Hepatocyte (in vitro differentiated cells): ENCODE measurements around the gene CNOT6L. TPM values are rescaled to one million over a fixed set of nuclear protein-coding genes. Genes with fewer than 3 reads are reported as not detected.

Experiments
- DNase-seq: peaks from one replicate; pipeline ENCODE4 v3.0.0-alpha.2; 2016; ENCODE audit warnings: low spot score
- H2AFZ ChIP-seq: fragments of 200-600 bp; sonication (generic); 2 replicates; pipeline ENCODE4 v1.6.0; 2016; ENCODE audit warnings: antibody characterized with exemption, mild to moderate bottlenecking
- H3K27ac ChIP-seq: fragments of 200-600 bp; sonication (generic); 2 replicates; pipeline ENCODE4 v1.5.1; 2016; ENCODE audit warnings: mild to moderate bottlenecking
- H3K27me3 ChIP-seq: fragments of 200-600 bp; sonication (generic); 2 replicates; pipeline ENCODE4 v1.6.1; 2016
- H3K36me3 ChIP-seq: fragments of 200-600 bp; sonication (generic); replicated peaks from 2 replicates; pipeline ENCODE4 v1.5.1; 2016; ENCODE audit warnings: low read depth; ENCODE audit not compliant: insufficient read depth
- H3K4me1 ChIP-seq: fragments of 200-600 bp; sonication (generic); 2 replicates; pipeline ENCODE4 v1.5.1; 2016; ENCODE audit warnings: mild to moderate bottlenecking, moderate library complexity; ENCODE audit not compliant: insufficient read depth
- H3K4me2 ChIP-seq: fragments of 200-600 bp; sonication (generic); 2 replicates; pipeline ENCODE4 v1.6.0; 2016
- H3K4me3 ChIP-seq: fragments of 200-600 bp; sonication (generic); 2 replicates; pipeline ENCODE4 v1.5.1; 2016; ENCODE audit warnings: mild to moderate bottlenecking
- H3K79me2 ChIP-seq: fragments of 200-600 bp; sonication (generic); 2 replicates; pipeline ENCODE4 v1.6.0; 2017; ENCODE audit warnings: mild to moderate bottlenecking
- H3K9me2 ChIP-seq: fragments of 200-600 bp; sonication (generic); replicated peaks from 2 replicates; pipeline ENCODE4 v1.6.0; 2017; ENCODE audit warnings: mild to moderate bottlenecking; ENCODE audit not compliant: insufficient read depth
- H3K9me3 ChIP-seq: fragments of 200-600 bp; sonication (generic); 2 replicates; pipeline ENCODE4 v1.5.1; 2016; ENCODE audit warnings: low read depth, mild to moderate bottlenecking
- H4K20me1 ChIP-seq: fragments of 200-600 bp; sonication (generic); 2 replicates; pipeline ENCODE4 v1.6.0; 2016; ENCODE audit warnings: mild to moderate bottlenecking; ENCODE audit not compliant: insufficient read depth, poor library complexity, severe bottlenecking
- EZH2 ChIP-seq: fragments of 200-600 bp; sonication (generic); IDR thresholded peaks from 2 replicates; pipeline ENCODE4 v1.6.1; 2016; ENCODE audit warnings: antibody characterized with exemption, mild to moderate bottlenecking, borderline replicate concordance
- EZH2phosphoT487 ChIP-seq: fragments of 200-600 bp; sonication (generic); IDR thresholded peaks from one replicate; pipeline ENCODE4 v1.6.1; 2018; ENCODE audit warnings: antibody characterized with exemption, mild to moderate bottlenecking, low read depth, moderate library complexity; ENCODE audit not compliant: unreplicated experiment, severe bottlenecking
- WGBS: methylation state at CpG from one replicate; pipeline ENCODE4 v1.1.6; 2016; ENCODE audit warnings: low lambda C conversion rate; ENCODE audit errors: missing lambda C conversion rate; 5-methylcytosine and 5-hydroxymethylcytosine counted together
- polyA plus RNA-seq: library from polyadenylated mRNA; unstranded; fragments of >200 nt; fragmentation: Nextera tagmentation; extraction: Ambion mirVana; gene quantifications from 2 replicates; pipeline ENCODE4 v1.2.1, GENCODE V29; 2016
- total RNA-seq: library from RNA; depleted of rRNA; stranded (reverse); fragments of >200 nt; gene quantifications from 2 replicates; pipeline ENCODE4 v1.2.3, GENCODE V29; 2014
- TF ChIP-seq, protein P1 (sequence below): fragments of 200-600 bp; sonication (generic); IDR thresholded peaks from 2 replicates; pipeline ENCODE4 v1.5.1; 2016; ENCODE audit warnings: antibody characterized with exemption, mild to moderate bottlenecking; ENCODE audit not compliant: poor library complexity

CNOT6L gene
- total and polyA plus RNA-seq, 2 experiments from 2014 or later = 7.7 to 20.4 TPM

DNA sequence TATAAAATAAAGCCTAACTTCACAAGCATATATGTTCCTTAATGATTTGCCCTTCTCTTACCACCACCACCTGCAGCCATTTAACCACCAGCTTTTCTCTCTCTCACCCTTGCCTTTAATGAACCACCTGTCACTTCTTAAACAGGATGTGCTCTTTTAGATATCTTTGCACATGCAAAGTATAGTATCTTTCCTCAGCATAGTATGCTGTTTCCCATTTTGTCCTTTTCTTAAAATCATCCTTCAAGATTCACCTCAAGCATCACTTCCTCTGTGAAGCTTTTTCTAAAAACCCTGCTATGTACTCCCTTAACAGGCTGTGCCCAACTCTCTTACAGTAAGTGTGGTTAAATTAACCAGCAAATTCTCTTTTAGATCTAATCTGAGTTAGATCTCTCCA lies 8.2 kb upstream of the CNOT6L start:
- TF ChIP-seq, protein P1, sequence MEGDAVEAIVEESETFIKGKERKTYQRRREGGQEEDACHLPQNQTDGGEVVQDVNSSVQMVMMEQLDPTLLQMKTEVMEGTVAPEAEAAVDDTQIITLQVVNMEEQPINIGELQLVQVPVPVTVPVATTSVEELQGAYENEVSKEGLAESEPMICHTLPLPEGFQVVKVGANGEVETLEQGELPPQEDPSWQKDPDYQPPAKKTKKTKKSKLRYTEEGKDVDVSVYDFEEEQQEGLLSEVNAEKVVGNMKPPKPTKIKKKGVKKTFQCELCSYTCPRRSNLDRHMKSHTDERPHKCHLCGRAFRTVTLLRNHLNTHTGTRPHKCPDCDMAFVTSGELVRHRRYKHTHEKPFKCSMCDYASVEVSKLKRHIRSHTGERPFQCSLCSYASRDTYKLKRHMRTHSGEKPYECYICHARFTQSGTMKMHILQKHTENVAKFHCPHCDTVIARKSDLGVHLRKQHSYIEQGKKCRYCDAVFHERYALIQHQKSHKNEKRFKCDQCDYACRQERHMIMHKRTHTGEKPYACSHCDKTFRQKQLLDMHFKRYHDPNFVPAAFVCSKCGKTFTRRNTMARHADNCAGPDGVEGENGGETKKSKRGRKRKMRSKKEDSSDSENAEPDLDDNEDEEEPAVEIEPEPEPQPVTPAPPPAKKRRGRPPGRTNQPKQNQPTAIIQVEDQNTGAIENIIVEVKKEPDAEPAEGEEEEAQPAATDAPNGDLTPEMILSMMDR = no peak
- no peak for TF ChIP-seq EZH2phosphoT487
- no peak for TF ChIP-seq EZH2
- H3K4me3 ChIP-seq = no peak overlapping the region
- no peak for DNase-seq
- no peak overlapping the region for H3K4me2 ChIP-seq
- H4K20me1 ChIP-seq = no peaks in the 10 kb centered on the region
- H3K9me3 ChIP-seq = no peaks in the 10 kb centered on the region
- H3K4me1 ChIP-seq = no peaks in the 10 kb centered on the region
- no peaks in the 10 kb centered on the region for H3K9me2 ChIP-seq
- H2AFZ ChIP-seq = no peak overlapping the region
- no peak overlapping the region for H3K27ac ChIP-seq
- H3K79me2 ChIP-seq = no peaks in the 10 kb centered on the region
- H3K27me3 ChIP-seq = peaks cover 3% of the 10 kb centered on the region
- H3K36me3 ChIP-seq = no peaks in the 10 kb centered on the region

DNA sequence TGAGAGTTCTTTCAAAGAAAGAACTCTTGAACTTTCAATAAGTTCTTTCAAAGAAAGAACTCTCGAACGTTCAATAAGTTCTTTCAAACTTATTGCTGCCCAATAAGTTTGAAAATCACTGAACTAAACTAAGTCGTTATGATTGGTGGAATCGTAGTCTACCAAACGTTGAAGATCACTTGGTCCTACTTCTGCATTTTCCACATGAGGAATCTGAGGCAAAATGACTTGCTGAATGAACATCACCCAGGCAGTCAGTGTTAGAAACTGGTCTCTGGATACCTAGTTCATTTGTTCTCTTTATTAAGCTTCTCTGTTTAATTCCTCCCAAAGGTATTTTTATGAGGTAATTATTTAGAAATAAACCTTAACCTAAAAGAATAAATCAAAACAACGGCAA lies 7.1 kb upstream of the CNOT6L start:
- no peaks in the 10 kb centered on the region for H3K9me3 ChIP-seq
- H3K27me3 ChIP-seq = peaks cover 3% of the 10 kb centered on the region
- H2AFZ ChIP-seq = no peak overlapping the region
- peaks cover 2% of the 10 kb centered on the region for H3K4me1 ChIP-seq
- no peak overlapping the region for H3K27ac ChIP-seq
- H3K79me2 ChIP-seq = no peaks in the 10 kb centered on the region
- TF ChIP-seq EZH2phosphoT487 = no peak
- TF ChIP-seq EZH2 = no peak
- TF ChIP-seq, protein P1 = no peak
- no peak for DNase-seq
- H3K4me3 ChIP-seq = no peak overlapping the region
- no peak overlapping the region for H3K4me2 ChIP-seq
- H4K20me1 ChIP-seq = no peaks in the 10 kb centered on the region
- WGBS = 83% methylated on average over 6 of the region's 6 CpGs
- no peaks in the 10 kb centered on the region for H3K36me3 ChIP-seq
- no peaks in the 10 kb centered on the region for H3K9me2 ChIP-seq

DNA sequence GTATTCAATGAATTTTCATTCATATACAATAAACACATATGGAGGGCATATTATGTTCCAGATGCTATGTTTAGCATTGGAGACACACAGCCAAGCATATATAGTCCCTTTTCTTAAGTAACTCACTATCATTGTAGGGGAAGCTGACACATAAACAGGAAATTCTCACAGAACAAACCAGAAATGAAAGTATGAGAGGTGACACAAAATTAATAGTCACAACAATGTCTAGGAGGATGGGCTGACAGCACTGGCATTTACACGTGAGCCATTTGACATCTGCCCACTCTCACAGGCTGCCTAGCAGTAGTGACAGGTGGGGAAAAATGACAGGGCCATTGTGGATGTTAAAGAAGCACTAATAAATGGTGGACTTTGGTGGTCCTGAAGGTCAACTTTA lies 2.6 kb upstream of the CNOT6L start:
- H3K9me3 ChIP-seq = no peaks in the 10 kb centered on the region
- H2AFZ ChIP-seq = no peak overlapping the region
- no peak overlapping the region for H3K4me3 ChIP-seq
- TF ChIP-seq EZH2 (no peak), EZH2phosphoT487 (no peak)
- TF ChIP-seq, protein P1 = no peak
- no peak overlapping the region for H3K4me2 ChIP-seq
- no peak for DNase-seq
- peaks cover 9% of the 10 kb centered on the region for H3K4me1 ChIP-seq
- 86% methylated on average over 1 of the region's 1 CpG for WGBS
- no peak overlapping the region for H3K27ac ChIP-seq
- H3K9me2 ChIP-seq = no peaks in the 10 kb centered on the region
- H3K79me2 ChIP-seq = peaks cover 11% of the 10 kb centered on the region
- H4K20me1 ChIP-seq = peaks cover 8% of the 10 kb centered on the region
- no peaks in the 10 kb centered on the region for H3K36me3 ChIP-seq
- H3K27me3 ChIP-seq = no peaks in the 10 kb centered on the region
